Retina (tissue), 1 donor: ENCODE data around the gene JAG2.
A peak's percentile ranks its signal among the peaks of the same experiment; 100 is the strongest.

ENCODE experiments used
- DNase-seq: peaks from one replicate; pipeline ENCODE4 v3.0.0-alpha.2; 2016

The JAG2 gene

GRCh38 chr14:105168496-105168978 is at the start of gene JAG2:
TSS of gene JAG2 (minus strand) at chr14:105168776. CDS start at chr14:105168420, 356 bp downstream.
- DNase-seq: no peak

GRCh38 chr14:105217774-105218173 is 49.2 kb upstream of the JAG2 start:
- no peak for DNase-seq

GRCh38 chr14:105216490-105217247 is 48.1 kb upstream of the JAG2 start:
- peak; percentile 21 for DNase-seq

- no peak for DNase-seq
These were observed 47.0 kb upstream of the JAG2 start for GRCh38 chr14:105215602-105216001.

GRCh38 chr14:105214324-105214915 is 45.8 kb upstream of the JAG2 start:
- peak; percentile 10 for DNase-seq

GRCh38 chr14:105213361-105213760 is 44.8 kb upstream of the JAG2 start:
- DNase-seq: no peak

GRCh38 chr14:105212541-105213300 is 44.1 kb upstream of the JAG2 start:
- peak; percentile 83 for DNase-seq

- DNase-seq: no peak
These were observed 43.1 kb upstream of the JAG2 start for GRCh38 chr14:105211758-105212089.

- DNase-seq: no peak
These were observed 42.6 kb upstream of the JAG2 start for GRCh38 chr14:105211086-105211757.

- DNase-seq: no peak
These were observed 41.9 kb upstream of the JAG2 start for GRCh38 chr14:105210266-105211025.

GRCh38 chr14:105209646-105210045 is 41.1 kb upstream of the JAG2 start:
- DNase-seq: no peak

GRCh38 chr14:105209091-105209490 is 40.5 kb upstream of the JAG2 start:
- DNase-seq: no peak

- no peak for DNase-seq
These were observed 40.1 kb upstream of the JAG2 start for GRCh38 chr14:105208738-105209075.

- DNase-seq: no peak
These were observed 39.6 kb upstream of the JAG2 start for GRCh38 chr14:105207996-105208737.

GRCh38 chr14:105207460-105207901 is 38.9 kb upstream of the JAG2 start:
- DNase-seq: peak; percentile 27

GRCh38 chr14:105206873-105207272 is 38.3 kb upstream of the JAG2 start:
- peak; percentile 23 for DNase-seq

- peak; percentile 45 for DNase-seq
These were observed 37.2 kb upstream of the JAG2 start for GRCh38 chr14:105205673-105206208.

GRCh38 chr14:105204931-105205672 is 36.5 kb upstream of the JAG2 start:
- DNase-seq: peak; percentile 31

GRCh38 chr14:105204206-105204930 is 35.8 kb upstream of the JAG2 start:
- DNase-seq: peak; percentile 6

- DNase-seq: peak; percentile 11
These were observed 35.1 kb upstream of the JAG2 start for GRCh38 chr14:105203701-105204100.
